Hematopoietic multipotent progenitor cell treated with erythropoietin and hydrocortisone succinate and interleukin-3 and kit ligand, for 17 days (in vitro differentiated cells): ENCODE data around the gene PTPRN2.

ENCODE experiments used
- DNase-seq: peaks from one replicate; pipeline ENCODE4 v3.0.0-alpha.2; 2015; ENCODE audit warnings: low spot score

PTPRN2 gene

DNA sequence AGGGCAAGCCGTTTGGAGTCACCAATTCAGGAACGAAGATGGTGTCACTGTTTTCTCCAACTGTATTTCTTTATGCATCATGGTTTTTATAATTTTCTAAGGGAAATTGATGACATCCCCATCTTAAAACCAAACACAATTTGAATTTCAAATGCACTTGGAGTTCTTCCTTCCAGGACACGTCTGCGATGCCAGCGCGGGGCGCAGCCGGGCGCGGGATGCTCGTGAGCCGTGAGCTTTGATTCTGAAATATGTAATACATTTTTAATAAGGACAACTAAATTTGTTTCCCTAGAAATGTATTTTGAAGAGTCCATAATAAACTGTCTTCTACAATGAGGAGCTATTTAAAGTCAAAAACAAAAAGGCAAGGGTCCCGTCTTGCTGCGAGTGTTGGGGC lies 758.7 kb downstream of the PTPRN2 start:
- DNase-seq = no peak

DNA sequence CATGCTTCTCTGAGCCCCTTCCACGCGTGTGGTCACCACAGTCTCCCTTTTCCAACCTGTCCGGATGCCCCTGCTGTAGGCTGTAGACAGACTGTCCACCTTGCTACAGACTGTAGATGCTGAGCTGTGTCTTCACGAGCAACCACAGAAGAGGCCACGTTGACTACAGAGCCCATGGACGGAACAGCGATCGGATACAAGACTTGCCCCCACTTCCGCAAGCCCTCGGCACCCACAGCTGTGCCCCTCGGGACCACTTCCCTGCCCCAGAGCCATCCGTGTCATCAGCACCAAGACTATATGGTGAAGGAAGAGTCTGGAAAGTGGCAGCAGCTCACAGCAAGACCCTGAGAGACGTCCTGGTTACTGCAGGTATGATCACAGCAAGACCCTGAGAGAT lies 759.4 kb downstream of the PTPRN2 start:
- DNase-seq = no peak

DNA sequence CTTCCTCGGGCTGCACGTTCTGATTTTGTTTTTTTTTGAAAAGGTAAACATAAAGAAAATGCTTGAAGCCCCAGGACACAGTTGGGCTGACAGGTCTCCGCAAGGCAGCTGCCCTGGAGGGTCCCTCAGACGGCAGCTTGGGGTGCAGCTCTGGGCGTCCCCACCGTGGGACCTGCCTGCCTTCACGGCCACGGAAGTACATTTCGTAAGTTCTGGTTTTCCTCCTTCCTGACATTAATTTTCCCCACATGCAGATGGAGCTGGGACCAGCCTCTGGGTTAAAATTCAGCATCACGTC lies 759.8 kb downstream of the PTPRN2 start:
- no peak for DNase-seq

DNA sequence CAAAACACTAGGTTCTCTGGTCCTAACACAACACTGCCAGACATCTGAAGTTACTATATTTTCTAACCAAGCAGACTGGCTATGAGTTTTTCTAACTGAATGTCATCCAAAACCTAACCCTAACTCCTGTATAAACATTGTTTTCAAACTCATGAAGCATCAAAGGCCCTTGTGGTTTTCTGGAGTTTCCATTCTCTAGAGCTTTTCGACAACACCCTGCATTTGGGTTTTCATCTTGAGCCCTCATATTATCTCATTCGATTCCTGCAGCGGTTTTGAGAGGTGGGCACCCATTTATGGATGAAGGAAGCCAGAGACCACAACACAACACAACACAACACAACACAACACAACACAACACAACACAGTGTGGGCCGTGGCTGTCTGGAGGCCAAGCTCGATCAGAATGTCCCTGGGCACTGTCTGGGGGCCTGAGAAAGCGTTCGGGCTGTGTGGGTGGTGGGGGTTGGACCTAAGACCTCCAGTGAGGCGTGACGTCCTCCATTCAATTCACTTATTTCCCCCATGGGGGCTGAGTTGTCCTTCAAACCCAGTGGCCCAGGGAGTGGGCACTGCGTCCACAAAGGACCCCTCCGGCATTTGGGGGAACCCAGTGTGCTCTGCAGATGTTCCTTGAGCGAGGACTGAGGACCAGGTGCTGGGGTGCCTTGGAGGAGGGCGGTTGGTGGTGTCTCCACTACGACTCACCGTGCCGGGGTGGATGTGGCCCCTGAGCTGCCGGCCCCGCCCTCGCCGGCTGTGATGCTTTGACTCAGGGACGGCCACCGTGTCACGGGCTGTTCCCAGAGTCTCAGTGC lies 760.4 kb downstream of the PTPRN2 start:
- no peak for DNase-seq

DNA sequence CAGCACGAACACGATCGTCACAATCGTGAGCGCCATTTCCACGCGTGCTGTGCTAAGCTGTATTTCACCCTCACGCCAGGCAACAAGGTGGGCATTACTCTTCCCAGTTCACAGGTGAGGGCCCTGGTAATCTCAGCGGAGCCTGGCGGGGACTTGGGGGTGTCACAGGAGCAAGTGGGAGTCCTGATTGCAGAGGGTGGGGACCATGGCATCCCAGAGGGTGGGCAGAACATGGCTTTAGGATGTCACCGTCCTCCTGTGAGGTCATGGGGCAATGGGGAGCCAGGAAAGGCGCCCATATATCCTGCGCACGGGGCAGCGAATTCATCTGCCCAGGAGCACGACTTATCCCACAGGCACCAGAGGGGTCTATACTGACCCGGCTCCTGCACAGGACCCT lies 761.1 kb downstream of the PTPRN2 start:
- DNase-seq = no peak

DNA sequence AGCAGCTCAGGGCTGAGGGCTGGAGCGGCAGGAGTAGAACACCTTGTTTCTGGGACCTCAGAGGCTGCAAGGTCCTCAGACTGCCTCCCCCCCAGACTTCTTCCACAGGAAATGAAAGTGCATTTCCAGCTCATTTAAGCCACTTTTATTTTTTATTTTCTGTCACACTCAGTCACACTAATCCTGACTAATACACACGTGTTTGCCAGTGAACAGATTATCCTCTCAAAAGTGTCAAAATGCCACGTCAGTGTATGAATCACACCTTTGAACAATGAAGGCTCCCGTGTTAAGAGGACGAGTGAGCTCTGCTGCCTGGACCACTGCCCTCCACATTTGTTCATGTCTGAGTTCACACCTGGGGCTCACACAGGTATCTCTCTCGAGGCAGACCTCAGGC lies 762.3 kb downstream of the PTPRN2 start:
- DNase-seq = no peak

DNA sequence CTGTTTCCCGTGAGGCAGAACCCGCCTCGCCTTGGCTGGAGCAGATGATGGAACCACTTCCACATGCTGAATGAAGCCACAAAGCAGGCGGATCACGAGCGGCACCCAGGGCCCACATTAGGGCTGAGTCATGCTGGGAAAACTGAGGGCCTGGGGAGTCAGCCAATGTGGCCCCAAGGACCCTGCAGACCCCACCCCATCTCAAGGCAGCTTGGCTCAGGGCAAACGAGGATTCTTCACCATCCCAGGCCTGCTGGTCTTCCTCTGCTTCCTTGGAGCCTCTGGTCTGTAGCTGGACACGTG lies 762.9 kb downstream of the PTPRN2 start:
- no peak for DNase-seq

DNA sequence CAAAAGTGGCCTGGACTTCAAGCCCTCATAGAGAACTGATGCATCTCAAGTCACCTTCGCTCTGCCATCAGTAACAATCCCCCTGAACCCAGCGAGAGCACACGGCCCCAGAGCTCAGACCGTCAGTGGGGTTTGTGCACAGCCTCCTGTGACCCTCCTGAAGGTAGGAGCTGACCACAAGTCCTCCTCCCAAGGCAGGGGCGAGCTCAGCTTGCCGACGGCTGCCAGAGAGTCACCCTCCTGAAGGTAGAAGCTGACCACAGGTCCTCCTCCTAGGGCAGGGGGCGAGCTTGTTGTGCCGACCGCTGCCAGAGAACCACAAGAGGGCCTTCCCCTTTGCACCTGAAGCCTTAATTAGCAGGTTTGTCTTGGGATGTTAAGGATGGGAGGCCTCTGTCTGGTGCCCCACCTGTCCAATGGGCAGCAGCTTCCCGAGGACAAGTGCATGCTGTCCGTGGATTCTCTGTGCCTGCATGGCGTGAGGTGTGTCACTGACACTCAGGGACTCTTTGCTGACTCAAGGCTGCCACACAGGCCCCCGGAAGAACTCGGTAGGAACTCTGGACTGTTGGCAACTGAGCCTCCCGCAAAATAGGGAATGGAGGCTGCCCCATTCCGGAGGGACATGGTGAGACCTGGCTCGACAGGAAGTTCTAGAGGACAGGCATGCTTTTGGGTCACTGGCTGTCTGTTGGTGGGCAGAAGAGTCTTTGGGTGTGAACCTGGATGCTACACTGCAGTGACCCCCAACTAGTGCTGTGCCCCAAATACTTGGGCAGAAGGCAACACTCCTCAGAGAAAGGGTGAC lies 763.4 kb downstream of the PTPRN2 start:
- DNase-seq = no peak

DNA sequence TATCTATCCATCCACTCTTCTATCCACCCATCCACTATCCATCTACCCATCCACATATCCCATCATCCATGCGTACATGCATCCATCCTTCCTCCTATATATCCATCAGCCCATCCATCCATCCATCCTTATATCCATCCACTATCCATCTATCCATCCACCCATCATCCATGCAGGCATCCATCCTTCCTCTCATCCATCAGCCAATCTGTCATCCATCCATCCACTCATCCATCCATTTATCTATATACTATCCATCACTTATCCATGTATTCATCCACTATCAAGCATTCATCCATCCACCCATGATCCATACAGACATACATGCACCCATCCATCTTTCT lies 765.0 kb downstream of the PTPRN2 start:
- no peak for DNase-seq

DNA sequence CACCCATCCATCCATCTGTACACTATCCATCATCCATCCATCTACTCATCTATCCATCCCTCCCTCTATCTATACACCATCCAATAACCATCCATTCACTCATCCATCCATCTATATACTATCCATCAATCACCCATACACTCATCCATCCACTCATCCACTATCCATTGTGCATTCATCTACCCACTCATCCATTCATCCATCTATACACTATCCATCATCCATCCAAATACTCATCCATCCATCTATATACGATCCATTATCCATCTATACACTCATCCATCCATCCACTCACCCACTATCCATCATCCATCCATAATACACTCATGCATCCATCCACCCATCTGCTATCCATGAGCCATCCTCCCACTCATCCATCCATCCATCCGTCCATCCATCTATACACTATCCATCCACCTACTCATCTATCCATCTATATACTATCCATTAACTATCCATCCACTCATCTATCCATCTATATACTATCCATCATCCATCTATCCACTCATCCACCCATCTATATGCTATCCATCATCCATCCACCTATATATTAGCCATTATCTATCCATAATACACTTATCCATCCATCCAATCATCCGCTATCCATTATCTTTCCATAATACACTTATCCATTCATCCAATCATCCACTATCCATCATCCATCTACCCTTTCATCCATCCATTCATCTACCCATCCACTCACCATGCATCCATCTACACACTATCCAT lies 765.5 kb downstream of the PTPRN2 start:
- no peak for DNase-seq

DNA sequence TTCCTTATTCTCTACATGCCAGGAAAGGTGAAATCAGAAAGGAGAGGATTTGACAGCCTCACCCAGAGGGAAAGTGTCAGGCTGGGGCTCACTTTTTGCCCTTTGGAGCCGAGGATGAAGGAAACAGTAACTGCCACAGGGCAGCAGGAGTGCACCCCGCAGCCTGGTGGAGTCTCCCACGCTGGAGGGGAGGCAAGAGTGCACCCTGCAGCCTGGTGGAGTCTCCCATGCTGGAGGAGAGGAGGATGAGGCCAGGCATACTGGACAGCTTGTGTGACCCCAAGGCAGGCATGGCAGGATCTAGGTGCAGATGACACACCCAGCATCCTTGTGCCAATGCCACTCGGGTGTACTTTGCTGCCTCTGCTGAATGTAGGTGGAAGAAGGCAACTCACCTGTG lies 766.8 kb downstream of the PTPRN2 start:
- DNase-seq = no peak

DNA sequence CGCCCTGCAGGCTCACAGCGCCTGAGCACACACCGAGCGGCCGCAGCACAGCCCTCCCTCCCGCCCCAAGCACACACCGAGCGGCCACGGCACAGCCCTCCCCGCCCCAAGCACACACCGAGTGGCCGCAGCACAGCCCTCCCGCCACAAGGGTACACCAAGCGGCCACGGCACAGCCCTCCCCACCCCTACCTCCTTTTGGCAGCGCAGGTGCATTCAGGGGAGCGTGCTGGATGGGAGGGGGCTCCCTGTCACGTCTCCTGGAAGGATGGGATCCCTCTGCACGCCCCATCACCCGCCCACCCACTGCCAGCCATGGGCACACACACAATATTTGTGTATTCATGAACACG lies 768.2 kb downstream of the PTPRN2 start:
- no peak for DNase-seq

DNA sequence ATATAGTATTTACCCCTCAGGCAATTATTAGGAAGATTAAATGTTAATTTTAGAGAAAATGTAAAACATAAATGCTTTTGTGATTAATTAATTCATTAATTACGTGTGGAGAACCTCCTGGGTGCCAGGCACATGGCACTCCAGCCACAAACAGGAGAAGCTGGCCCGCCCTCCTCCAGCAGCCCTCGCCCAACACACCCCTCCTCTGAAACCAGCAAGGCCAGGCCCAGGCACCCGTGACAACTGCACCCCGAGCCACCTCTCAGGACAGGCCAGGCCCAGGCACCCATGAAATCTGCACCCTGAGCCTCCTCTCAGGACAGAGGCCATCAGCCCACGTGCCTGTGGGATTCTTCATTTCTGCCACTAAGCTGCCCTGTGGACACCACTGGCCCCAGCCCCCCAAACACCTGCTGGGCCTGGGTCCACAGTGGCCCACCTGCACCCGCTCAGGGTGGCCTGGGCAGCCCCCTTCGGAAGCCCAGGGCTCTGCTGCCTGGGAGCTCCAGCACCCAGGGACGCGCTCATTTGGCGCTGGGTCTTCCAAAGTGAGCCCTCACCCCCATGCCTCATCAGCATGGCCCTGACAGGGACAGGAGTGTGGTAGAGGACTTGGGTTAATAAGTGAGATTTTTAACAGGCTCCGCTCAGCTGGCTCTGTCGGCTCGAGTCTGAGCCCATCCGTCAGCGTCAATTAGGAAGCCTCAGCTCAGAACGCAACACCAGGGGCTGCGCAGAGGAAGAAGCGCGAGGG lies 768.7 kb downstream of the PTPRN2 start:
- no peak for DNase-seq

DNA sequence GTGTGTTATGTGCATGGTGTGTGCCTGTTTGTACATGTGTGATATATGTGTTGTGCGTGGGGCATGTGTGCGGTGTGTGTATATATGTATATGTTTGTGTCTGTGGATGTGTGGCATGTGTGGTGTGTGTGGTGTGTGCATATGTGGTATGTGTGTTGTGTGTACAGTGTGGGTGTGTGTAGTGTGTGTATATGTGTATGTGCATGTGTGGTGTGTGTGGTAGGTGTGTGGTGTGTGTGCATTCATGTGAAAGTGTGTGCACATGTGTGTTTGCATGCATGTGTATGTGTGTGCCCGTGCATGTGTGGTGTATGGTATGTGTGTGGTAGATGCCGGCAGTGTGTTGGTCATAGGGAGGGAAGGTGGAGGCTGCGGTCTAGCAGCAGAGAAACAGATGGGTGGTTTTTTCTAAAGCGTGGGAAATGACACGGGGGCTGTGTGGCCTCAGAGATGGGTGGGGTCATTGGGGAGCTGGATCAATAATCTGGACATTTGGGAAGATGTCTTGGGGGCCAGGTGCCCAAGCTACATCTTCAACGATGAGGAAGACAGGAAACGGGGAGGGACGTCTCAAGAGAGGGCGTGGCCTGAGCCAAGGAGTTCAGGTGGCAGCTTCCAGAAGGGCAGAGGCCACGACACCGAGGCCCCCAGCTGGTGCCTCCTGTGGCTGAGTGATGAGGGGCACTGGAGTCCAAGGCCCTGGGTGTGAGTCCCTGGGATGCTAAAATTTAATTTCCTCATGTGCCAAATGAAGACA lies 769.5 kb downstream of the PTPRN2 start:
- DNase-seq = no peak

DNA sequence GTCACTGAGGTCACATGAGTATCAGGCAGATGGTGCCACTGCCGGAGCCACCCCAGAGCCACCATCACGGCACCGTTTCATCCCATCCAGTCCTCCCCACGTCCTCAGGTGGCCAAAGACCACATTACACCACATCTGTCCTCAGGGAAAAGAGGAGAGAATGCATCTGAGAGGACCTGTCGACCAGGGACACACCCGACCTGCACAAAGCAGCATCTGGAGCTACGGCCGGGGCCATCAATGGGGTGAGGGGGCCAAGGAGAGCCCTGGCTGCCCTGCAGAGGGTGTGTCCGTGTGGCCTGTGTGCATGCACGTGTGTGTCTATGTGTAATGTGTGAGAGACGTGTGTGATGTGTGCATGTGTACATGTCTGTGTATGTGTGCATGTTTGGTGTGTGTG lies 770.2 kb downstream of the PTPRN2 start:
- DNase-seq = no peak

DNA sequence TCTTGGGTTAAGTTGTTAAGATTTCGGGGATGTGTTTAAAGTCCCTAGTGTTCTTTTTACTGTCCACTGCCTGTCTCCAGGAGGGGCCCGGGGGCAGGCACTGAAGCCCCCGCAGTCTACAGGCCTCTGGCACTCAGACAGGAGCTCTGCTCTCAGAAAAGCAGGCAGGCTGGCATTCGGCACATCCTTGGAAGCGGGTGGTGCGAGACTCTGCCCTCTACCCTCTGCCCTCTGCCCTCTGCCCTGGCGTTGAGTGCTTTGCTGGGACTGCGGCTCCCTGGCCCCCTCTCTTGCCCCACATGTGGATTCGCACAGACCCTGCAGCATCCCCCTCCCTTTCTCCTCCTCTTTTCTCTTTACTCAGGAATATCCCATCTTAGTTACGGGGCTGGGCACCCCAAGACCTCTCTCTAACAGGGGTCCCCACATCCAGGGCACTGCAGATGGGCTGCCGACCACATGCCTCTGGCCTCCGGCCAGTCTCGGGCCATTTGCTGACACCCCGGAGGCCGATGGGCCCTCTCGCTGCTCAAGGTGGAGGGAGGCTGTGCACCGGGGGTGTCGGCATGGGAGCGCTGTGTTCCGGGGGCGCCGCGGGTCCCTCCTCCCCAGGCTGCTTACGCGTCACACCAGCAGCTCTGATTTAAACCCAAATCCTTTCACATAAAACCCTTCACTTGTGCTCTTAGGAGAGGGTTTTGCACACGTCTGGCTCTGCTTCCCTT lies 770.9 kb downstream of the PTPRN2 start:
- DNase-seq = no peak

DNA sequence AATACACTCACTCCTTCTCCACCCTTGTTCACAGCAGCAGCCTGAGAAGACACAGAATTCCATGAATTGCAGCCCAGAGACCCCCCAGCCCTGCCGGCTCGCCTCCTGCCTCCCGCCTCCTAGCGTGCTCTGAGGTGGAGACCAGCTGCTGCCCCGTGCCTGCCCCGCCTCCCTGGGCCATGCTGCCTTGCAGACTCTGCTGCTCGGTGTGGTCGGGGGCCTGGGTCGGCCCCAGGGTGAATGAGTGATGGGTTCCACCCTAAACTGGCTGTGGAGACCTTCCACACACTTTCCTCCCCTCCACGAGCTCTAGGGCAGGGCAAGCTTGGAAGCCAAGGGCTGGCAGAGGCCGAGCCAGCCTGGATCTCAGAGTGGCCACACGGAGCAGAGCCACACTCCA lies 771.5 kb downstream of the PTPRN2 start:
- no peak for DNase-seq

DNA sequence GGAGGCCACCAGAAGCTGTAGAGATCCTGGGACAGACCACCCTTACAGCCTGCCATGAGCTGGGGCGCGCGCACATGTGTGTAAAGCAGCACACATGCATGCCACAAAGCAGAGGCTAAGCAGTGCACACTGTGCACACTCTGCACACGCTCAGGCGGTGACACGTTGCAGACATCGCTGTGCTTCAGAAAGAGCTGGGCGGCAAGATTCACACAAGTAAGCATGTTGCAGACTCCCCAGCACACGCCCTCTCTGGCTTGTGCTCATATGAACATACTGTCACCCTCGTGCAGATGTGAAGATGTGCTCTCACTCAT lies 772.0 kb downstream of the PTPRN2 start:
- DNase-seq = no peak

DNA sequence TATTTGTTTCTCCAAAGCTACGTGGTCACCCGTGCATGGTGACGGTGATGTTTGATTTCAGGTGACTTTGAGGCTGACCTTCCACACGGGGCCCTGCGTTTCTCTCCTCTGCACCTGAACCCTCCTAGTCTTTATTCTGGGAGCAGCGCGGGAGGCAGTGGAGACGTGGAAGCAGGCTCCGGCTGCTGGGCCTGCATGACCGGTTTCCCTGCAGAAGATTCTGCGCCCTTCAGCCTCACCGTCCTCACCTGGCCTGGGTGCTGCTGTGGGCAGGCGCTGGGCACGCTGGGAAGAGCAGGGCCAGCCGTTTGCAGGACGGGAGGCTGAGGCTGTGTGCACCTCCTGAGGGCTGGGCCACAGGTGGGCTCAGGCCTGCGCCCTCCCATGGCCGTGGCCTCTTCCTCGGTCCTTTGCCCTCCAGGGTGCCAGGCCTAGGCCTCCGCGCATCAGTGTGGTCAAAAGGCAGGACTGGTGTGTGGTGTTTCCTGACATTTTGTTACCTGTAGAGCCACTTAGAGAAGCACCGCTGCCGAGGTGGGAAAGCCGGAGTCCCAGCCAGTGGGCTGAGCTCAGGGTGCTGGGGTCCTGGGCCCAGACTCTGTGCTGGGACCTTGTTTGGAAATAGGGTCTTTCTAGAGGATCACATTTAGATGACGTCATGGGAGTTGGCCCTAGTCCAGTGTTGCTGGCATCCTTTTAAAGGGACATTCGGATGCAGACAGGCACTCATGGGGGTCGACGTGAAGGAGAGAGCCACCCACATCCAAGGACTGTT lies 772.5 kb downstream of the PTPRN2 start:
- no peak for DNase-seq

DNA sequence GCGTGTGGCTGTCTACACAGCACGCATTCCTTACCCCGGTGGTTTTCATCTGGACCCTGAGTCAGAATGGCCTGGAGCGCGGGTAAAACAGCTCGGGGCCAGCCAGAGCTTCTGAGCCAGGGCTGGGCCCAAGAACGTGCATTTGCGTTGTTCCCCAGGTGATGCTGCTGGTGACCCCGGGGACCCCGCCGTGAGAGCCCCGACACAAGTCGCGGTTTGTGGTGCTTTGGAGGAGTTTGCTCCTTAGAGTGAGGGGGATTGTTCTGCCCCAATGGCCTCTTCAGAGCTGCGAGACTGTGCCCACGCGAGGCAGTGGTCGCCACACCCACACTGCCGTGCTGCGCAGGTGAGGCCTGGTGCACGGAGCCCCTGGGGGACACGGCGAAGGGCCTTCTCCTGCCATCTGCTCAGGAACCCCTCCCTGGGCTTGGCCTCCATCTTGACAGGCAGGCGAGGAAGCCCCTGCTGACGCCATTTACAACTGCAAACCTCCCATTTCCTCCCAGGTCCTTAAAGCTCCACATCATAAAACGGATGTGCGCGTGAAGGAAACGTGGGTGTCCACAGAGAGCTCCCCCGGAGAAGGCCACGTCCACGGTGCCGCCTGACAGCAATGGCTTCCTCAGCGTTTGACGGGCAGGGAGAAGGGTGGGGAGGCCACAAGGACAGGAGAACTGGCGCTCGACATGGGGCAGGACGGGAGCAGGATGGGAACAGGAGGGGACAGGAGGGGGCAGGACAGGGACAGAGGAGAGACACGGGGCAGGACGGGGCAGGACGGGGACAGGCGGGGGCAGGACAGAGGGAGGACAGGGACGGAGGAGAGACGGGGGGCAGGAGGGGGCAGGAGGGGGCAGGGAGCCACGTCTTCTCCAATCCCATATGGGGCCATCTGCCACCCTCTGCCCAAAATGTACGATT lies 773.6 kb downstream of the PTPRN2 start:
- no peak for DNase-seq
